GM18870 (cell line): ENCODE data around the gene GTF2F2.
"Not testable (repeated sequence)": the region's sequence is repeated elsewhere in the genome, so short reads cannot be mapped to it uniquely, and the experiment has no call there.

ENCODE experiments used
- ATAC-seq: cut with Tn5 transposase; IDR thresholded peaks from one replicate; pipeline ENCODE4 v1.9.1; 2021; ENCODE audit warnings: moderate library complexity; ENCODE audit not compliant: unreplicated experiment

Gene GTF2F2

GRCh38 chr13:45244736-45245135 is 124.4 kb downstream of the GTF2F2 start:
- ATAC-seq, result not testable (repeated sequence)

GRCh38 chr13:45249662-45250061 is 129.4 kb downstream of the GTF2F2 start:
- ATAC-seq, result no peak

GRCh38 chr13:45254396-45254795 is 134.1 kb downstream of the GTF2F2 start:
- ATAC-seq, result no peak

GRCh38 chr13:45255247-45255987 is 135.1 kb downstream of the GTF2F2 start:
- no peak for ATAC-seq

GRCh38 chr13:45256254-45256653 is 135.9 kb downstream of the GTF2F2 start:
- no peak for ATAC-seq

GRCh38 chr13:45257638-45258333 is 137.5 kb downstream of the GTF2F2 start:
- ATAC-seq, result no peak

- no peak for ATAC-seq
These were observed 138.0 kb downstream of the GTF2F2 start for GRCh38 chr13:45258334-45258675.

- ATAC-seq, result no peak
These were observed 146.9 kb downstream of the GTF2F2 start for GRCh38 chr13:45267215-45267614.

GRCh38 chr13:45269204-45269603 is 148.9 kb downstream of the GTF2F2 start:
- ATAC-seq, result no peak

GRCh38 chr13:45276913-45277312 is 156.6 kb downstream of the GTF2F2 start:
- ATAC-seq, result no peak

- no peak for ATAC-seq
These were observed 157.9 kb downstream of the GTF2F2 start for GRCh38 chr13:45278096-45278645.

- no peak for ATAC-seq
These were observed 159.7 kb downstream of the GTF2F2 start for GRCh38 chr13:45280011-45280410.

GRCh38 chr13:45280751-45281634 is 160.7 kb downstream of the GTF2F2 start:
- no peak for ATAC-seq

GRCh38 chr13:45282994-45283393 is 162.7 kb downstream of the GTF2F2 start:
- no peak for ATAC-seq

- no peak for ATAC-seq
These were observed 169.7 kb downstream of the GTF2F2 start for GRCh38 chr13:45289936-45290563.

- no peak for ATAC-seq
These were observed 171.9 kb downstream of the GTF2F2 start for GRCh38 chr13:45292176-45292575.

- ATAC-seq, result no peak
These were observed 175.2 kb downstream of the GTF2F2 start for GRCh38 chr13:45295536-45295935.

GRCh38 chr13:45296259-45296658 is 175.9 kb downstream of the GTF2F2 start:
- ATAC-seq, result no peak

- no peak for ATAC-seq
These were observed 177.3 kb downstream of the GTF2F2 start for GRCh38 chr13:45297456-45298205.

- ATAC-seq, result no peak
These were observed 177.8 kb downstream of the GTF2F2 start for GRCh38 chr13:45298206-45298505.
